ENCODE data around the gene TRPT1. TPM values are rescaled to one million over a fixed set of nuclear protein-coding genes. Genes with fewer than 3 reads are reported as not detected.

Gene TRPT1
- total RNA-seq, 2 experiments from 2014 or later: 33.7 to 41.5 TPM

DNA sequence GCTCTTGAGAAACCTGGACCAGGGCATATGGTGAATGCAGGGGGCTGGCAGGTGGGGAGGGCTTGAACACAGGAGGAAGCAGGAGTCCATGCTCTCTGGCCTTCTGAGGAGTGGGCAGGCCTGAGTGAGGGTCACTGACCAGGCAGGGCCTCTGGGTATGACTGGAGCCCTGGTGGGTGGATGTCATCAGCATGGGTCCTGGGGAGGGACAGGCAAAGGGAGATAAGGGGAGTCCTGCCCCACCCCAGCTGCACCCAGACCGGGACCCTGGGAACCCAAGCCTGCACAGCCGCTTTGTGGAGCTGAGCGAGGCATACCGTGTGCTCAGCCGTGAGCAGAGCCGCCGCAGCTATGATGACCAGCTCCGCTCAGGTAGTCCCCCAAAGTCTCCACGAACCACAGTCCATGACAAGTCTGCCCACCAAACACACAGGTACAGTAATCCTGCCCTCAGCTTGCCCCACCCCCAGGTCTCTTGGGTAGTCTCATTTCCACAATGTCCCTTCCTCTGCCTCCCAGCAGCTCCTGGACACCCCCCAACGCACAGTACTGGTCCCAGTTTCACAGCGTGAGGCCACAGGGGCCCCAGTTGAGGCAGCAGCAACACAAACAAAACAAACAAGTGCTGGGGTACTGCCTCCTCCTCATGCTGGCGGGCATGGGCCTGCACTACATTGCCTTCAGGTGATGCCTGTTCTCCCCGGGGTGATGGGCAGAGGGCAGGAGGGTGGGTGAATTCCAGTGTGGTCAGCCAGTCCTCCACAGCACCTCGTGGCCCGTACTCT is 6.4 kb upstream of the TRPT1 start:
- ChIA-PET POLR2A (interaction anchor here (0.8 to 4.6 kb wide), 11 partner anchors 7 to 84 kb away, joined by 3 to 39 read pairs (median 5); partner anchors contain the start of gene FERMT3), CTCF (interaction anchor here (0.9 to 1.6 kb wide), 3 partner anchors 16 to 72 kb away, joined by 3 to 9 read pairs (median 4); no protein-coding TSS in a partner anchor)
- Mint-ChIP-seq H3K9me3 (no peaks in the 10 kb centered on the region), H3K27ac (peak overlapping the region; percentile 11), H3K4me3 (peak overlapping the region; percentile 81), H3K27me3 (no peaks in the 10 kb centered on the region), H3K36me3 (ENCODE audit: low read depth) (peaks cover 14% of the 10 kb centered on the region), H3K4me1 (ENCODE audit: low read depth) (peaks cover 31% of the 10 kb centered on the region)
- ATAC-seq: no peak
- TF ChIP-seq, protein P1, sequence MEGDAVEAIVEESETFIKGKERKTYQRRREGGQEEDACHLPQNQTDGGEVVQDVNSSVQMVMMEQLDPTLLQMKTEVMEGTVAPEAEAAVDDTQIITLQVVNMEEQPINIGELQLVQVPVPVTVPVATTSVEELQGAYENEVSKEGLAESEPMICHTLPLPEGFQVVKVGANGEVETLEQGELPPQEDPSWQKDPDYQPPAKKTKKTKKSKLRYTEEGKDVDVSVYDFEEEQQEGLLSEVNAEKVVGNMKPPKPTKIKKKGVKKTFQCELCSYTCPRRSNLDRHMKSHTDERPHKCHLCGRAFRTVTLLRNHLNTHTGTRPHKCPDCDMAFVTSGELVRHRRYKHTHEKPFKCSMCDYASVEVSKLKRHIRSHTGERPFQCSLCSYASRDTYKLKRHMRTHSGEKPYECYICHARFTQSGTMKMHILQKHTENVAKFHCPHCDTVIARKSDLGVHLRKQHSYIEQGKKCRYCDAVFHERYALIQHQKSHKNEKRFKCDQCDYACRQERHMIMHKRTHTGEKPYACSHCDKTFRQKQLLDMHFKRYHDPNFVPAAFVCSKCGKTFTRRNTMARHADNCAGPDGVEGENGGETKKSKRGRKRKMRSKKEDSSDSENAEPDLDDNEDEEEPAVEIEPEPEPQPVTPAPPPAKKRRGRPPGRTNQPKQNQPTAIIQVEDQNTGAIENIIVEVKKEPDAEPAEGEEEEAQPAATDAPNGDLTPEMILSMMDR (IDR thresholded peaks at IDR 0.05): no peak
- intact Hi-C loops (cut with micrococcal nuclease): no loop called here
- no peak for DNase-seq

DNA sequence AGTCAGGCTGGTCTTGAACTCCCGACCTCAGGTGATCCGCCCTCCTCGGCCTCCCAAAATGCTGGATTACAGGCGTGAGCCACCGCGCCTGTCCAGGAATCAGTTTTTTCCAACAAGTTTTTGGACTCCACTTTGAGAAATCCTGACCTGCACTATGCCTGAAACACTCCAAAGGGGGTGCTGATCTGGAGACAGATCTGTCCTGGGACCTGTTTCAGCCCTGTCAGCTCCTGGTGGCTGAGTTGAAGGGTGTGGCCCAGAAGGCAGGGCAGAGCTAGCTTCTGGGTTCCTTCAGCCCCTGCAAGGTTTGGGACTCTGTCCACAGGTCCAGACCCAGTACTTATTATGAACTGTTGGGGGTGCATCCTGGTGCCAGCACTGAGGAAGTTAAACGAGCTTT is 5.6 kb upstream of the TRPT1 start:
- intact Hi-C loops (cut with micrococcal nuclease): no loop called here
- DNase-seq (no peak), ATAC-seq (no peak)
- peaks cover 34% of the 10 kb centered on the region for H3K4me1 Mint-ChIP-seq (ENCODE audit: low read depth)
- peaks cover 13% of the 10 kb centered on the region for H3K36me3 Mint-ChIP-seq (ENCODE audit: low read depth)
- TF ChIP-seq, protein P1 (IDR thresholded peaks at IDR 0.05): no peak
- ChIA-PET POLR2A (interaction anchor here (0.8 to 4.6 kb wide), 9 partner anchors 8 to 85 kb away, joined by 3 to 39 read pairs (median 4); partner anchors contain the start of gene FERMT3), CTCF (interaction anchor here (0.9 to 1.5 kb wide), 3 partner anchors 15 to 40 kb away, joined by 3 to 5 read pairs (median 3); no protein-coding TSS in a partner anchor)
- H3K4me3 Mint-ChIP-seq: peak overlapping the region; percentile 81
- H3K27me3 Mint-ChIP-seq: no peaks in the 10 kb centered on the region
- H3K27ac Mint-ChIP-seq: no peak overlapping the region
- no peaks in the 10 kb centered on the region for H3K9me3 Mint-ChIP-seq

DNA sequence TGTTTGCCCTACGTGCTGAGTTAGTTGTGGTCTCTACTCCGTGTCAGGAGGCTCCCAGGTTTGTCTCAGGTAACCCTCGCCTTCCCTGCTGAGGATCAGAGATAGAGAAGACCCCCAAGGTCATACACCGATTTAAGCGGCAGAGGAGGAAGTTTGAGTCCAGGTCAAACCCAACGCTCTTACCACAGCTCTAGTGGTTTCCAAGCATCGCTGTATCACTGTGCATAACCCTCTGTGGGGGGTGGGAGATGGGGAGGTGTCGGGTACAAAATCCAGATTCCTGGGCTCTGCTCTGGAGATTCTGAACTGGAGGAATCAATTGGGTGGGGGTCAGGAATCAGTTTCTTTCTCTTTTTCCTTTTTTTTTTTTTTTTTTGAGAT is 5.0 kb upstream of the TRPT1 start:
- Mint-ChIP-seq H3K36me3 (ENCODE audit: low read depth) (peaks cover 13% of the 10 kb centered on the region), H3K9me3 (no peaks in the 10 kb centered on the region), H3K27ac (peak overlapping the region; percentile 83), H3K4me1 (ENCODE audit: low read depth) (peaks cover 34% of the 10 kb centered on the region), H3K4me3 (peak overlapping the region; percentile 81), H3K27me3 (no peaks in the 10 kb centered on the region)
- TF ChIP-seq, protein P1 (IDR thresholded peaks at IDR 0.05): no peak
- POLR2A ChIA-PET: interaction anchor here (1.0 to 4.6 kb wide), 6 partner anchors 9 to 44 kb away, joined by 3 to 39 read pairs (median 4); partner anchors contain the start of gene FERMT3
- CTCF ChIA-PET: interaction anchor here (1.1 to 1.5 kb wide), 4 partner anchors 26 to 73 kb away, joined by 3 to 5 read pairs (median 4); no protein-coding TSS in a partner anchor
- DNase-seq (no peak), ATAC-seq (no peak)
- intact Hi-C loops (cut with micrococcal nuclease): no loop called here

GRCh38 chr11:64230171-64230984 is 4.4 kb upstream of the TRPT1 start, which contains the start of gene DNAJC4:
Gene DNAJC4 (plus strand): TSS chr11:64230548. CDS start chr11:64230855, 307 bp downstream.
- TF ChIP-seq, protein P1 (IDR thresholded peaks at IDR 0.05): no peak
- Mint-ChIP-seq H3K4me3 (peak within 1 kb of the TSS; percentile 81), H3K4me1 (ENCODE audit: low read depth) (peaks cover 29% of the 10 kb centered on the region), H3K9me3 (no peaks in the 10 kb centered on the region), H3K36me3 (ENCODE audit: low read depth) (peaks cover 9% of the 10 kb centered on the region), H3K27ac (peak within 1 kb of the TSS; percentile 83), H3K27me3 (no peaks in the 10 kb centered on the region)
- DNase-seq (peak; percentile 95), ATAC-seq (peak; percentile 60)
- intact Hi-C loops (cut with micrococcal nuclease): no loop called here
- CTCF ChIA-PET: interaction anchor here (1.1 to 1.5 kb wide), 4 partner anchors 26 to 74 kb away, joined by 3 to 5 read pairs (median 4); no protein-coding TSS in a partner anchor
- POLR2A ChIA-PET: interaction anchor here (1.0 to 4.6 kb wide), 6 partner anchors 9 to 45 kb away, joined by 3 to 39 read pairs (median 4); partner anchors contain the start of gene FERMT3

All from activated CD8-positive, alpha-beta T cell treated with anti-CD3 and anti-CD28 coated beads for 36 hours (primary cell).